ENCODE measurements around the gene SH3D21. TPM values are rescaled to one million over a fixed set of nuclear protein-coding genes. Genes with fewer than 3 reads are reported as not detected.

SH3D21 gene
- total and polyA plus RNA-seq, 2 of the 8 experiments (the other 6 are each of a cell fraction or from before 2014, with no cell fraction given): 3.4 to 8.6 TPM

DNA sequence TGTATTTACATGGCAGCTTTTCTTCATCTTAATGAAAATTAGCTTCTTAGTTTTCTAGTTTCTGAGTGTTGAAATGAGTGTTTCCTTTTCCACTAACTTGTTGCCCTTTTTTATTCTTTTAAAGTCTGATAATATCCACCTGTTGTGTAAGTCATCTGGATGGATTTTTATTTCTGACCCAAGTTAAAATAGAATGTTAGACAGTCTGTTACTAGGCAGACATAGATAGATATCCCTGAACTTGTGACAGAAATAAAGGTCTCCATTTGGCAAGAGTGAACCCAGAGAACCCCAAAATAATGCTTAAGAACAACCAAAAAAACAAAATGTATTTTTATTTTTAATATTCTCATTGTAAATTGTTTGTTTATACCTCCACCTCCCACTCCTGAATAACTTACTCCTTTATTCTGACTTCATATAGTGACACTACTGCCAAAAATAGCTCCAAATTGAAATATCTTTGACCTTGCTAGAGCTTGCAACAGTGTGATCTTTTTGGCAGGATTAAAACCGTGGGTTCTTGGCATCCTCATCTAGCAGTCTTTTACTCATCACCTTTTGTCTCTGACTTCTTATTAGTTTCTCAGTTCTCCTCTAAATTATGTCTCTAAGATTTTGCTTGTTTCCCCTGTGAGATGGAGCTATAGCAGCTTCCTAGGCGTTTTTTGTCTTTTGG is 26.9 kb upstream of the SH3D21 start (continued):
- TF ChIP-seq, protein P1, sequence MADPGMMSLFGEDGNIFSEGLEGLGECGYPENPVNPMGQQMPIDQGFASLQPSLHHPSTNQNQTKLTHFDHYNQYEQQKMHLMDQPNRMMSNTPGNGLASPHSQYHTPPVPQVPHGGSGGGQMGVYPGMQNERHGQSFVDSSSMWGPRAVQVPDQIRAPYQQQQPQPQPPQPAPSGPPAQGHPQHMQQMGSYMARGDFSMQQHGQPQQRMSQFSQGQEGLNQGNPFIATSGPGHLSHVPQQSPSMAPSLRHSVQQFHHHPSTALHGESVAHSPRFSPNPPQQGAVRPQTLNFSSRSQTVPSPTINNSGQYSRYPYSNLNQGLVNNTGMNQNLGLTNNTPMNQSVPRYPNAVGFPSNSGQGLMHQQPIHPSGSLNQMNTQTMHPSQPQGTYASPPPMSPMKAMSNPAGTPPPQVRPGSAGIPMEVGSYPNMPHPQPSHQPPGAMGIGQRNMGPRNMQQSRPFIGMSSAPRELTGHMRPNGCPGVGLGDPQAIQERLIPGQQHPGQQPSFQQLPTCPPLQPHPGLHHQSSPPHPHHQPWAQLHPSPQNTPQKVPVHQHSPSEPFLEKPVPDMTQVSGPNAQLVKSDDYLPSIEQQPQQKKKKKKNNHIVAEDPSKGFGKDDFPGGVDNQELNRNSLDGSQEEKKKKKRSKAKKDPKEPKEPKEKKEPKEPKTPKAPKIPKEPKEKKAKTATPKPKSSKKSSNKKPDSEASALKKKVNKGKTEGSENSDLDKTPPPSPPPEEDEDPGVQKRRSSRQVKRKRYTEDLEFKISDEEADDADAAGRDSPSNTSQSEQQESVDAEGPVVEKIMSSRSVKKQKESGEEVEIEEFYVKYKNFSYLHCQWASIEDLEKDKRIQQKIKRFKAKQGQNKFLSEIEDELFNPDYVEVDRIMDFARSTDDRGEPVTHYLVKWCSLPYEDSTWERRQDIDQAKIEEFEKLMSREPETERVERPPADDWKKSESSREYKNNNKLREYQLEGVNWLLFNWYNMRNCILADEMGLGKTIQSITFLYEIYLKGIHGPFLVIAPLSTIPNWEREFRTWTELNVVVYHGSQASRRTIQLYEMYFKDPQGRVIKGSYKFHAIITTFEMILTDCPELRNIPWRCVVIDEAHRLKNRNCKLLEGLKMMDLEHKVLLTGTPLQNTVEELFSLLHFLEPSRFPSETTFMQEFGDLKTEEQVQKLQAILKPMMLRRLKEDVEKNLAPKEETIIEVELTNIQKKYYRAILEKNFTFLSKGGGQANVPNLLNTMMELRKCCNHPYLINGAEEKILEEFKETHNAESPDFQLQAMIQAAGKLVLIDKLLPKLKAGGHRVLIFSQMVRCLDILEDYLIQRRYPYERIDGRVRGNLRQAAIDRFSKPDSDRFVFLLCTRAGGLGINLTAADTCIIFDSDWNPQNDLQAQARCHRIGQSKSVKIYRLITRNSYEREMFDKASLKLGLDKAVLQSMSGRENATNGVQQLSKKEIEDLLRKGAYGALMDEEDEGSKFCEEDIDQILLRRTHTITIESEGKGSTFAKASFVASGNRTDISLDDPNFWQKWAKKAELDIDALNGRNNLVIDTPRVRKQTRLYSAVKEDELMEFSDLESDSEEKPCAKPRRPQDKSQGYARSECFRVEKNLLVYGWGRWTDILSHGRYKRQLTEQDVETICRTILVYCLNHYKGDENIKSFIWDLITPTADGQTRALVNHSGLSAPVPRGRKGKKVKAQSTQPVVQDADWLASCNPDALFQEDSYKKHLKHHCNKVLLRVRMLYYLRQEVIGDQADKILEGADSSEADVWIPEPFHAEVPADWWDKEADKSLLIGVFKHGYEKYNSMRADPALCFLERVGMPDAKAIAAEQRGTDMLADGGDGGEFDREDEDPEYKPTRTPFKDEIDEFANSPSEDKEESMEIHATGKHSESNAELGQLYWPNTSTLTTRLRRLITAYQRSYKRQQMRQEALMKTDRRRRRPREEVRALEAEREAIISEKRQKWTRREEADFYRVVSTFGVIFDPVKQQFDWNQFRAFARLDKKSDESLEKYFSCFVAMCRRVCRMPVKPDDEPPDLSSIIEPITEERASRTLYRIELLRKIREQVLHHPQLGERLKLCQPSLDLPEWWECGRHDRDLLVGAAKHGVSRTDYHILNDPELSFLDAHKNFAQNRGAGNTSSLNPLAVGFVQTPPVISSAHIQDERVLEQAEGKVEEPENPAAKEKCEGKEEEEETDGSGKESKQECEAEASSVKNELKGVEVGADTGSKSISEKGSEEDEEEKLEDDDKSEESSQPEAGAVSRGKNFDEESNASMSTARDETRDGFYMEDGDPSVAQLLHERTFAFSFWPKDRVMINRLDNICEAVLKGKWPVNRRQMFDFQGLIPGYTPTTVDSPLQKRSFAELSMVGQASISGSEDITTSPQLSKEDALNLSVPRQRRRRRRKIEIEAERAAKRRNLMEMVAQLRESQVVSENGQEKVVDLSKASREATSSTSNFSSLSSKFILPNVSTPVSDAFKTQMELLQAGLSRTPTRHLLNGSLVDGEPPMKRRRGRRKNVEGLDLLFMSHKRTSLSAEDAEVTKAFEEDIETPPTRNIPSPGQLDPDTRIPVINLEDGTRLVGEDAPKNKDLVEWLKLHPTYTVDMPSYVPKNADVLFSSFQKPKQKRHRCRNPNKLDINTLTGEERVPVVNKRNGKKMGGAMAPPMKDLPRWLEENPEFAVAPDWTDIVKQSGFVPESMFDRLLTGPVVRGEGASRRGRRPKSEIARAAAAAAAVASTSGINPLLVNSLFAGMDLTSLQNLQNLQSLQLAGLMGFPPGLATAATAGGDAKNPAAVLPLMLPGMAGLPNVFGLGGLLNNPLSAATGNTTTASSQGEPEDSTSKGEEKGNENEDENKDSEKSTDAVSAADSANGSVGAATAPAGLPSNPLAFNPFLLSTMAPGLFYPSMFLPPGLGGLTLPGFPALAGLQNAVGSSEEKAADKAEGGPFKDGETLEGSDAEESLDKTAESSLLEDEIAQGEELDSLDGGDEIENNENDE (IDR thresholded peaks at IDR 0.05; ENCODE audit: insufficient replicate concordance, low read length): no peak
- TF ChIP-seq TBP (IDR thresholded peaks at IDR 0.05; ENCODE audit: low read depth, low read length) (no peak), PHF8 (conservative IDR thresholded peaks at IDR 0.05; ENCODE audit: low read depth, low read length) (no peak)
